Caco-2 (cell line): Measurements from ENCODE around the gene RPL39L. TPM values are rescaled to one million over a fixed set of nuclear protein-coding genes. Genes with fewer than 3 reads are reported as not detected.

Experiments used
- BruUV-seq: library from RNA; stranded (reverse); fragments of 400-500 nt; replicated peaks from 2 replicates; lab custom pipeline; 2021; lab: Mats Ljungman, UMichigan
- CTCF ChIA-PET: fragments of 300-600 bp; sonication (Branson Sonifier 250); formaldehyde crosslinking; loops from one replicate; lab custom pipeline; 2022; ENCODE audit warnings: antibody characterized with exemption; lab: Charles Lee
- POLR2A ChIA-PET: fragments of 300-600 bp; sonication (Branson Sonifier 250); formaldehyde crosslinking; loops from one replicate; lab custom pipeline; 2022; ENCODE audit warnings: antibody characterized with exemption; lab: Charles Lee
- DNase-seq, 2 experiments: peaks; one replicate each; pipeline versions ENCODE4 v3.0.0 to v3.0.0-alpha.2; 2020 to 2022
- H3K27me3 ChIP-seq: replicated peaks from 2 replicates; pipeline ENCODE4 v1.6.0; 2011; ENCODE audit warnings: low read length; ENCODE audit not compliant: control insufficient read depth, insufficient read depth
- H3K36me3 ChIP-seq: 2 replicates; pipeline ENCODE4 v1.5.1; 2011; ENCODE audit warnings: low read length; ENCODE audit not compliant: control insufficient read depth, insufficient read depth
- H3K4me1 ChIP-seq: fragments of 250-450 bp; sonication (Bioruptor Pico); 2 replicates; pipeline ENCODE4 v1.5.1; 2020; ENCODE audit warnings: mild to moderate bottlenecking
- H3K4me3 ChIP-seq: 2 replicates; pipeline ENCODE4 v1.5.1; 2011; ENCODE audit warnings: low read depth, mild to moderate bottlenecking, control low read depth, low read length
- H3K9me3 ChIP-seq: fragments of 250-450 bp; sonication (Bioruptor Pico); 2 replicates; pipeline ENCODE4 v1.5.1; 2020; ENCODE audit warnings: mild to moderate bottlenecking, moderate library complexity
- H3K27ac Mint-ChIP-seq: one replicate; pipeline ENCODE4 v1.8.0; 2022; ENCODE audit warnings: mixed read lengths; ENCODE audit not compliant: unreplicated experiment
- H3K27me3 Mint-ChIP-seq: one replicate; pipeline ENCODE4 v1.8.0; 2022; ENCODE audit warnings: mixed read lengths; ENCODE audit not compliant: insufficient read depth, unreplicated experiment
- H3K36me3 Mint-ChIP-seq: one replicate; pipeline ENCODE4 v1.8.0; 2022; ENCODE audit warnings: mild to moderate bottlenecking, mixed read lengths; ENCODE audit not compliant: insufficient read depth, unreplicated experiment
- H3K4me1 Mint-ChIP-seq: one replicate; pipeline ENCODE4 v1.8.0; 2022; ENCODE audit warnings: low read depth, mixed read lengths; ENCODE audit not compliant: unreplicated experiment
- H3K4me3 Mint-ChIP-seq: one replicate; pipeline ENCODE4 v1.8.0; 2022; ENCODE audit warnings: mild to moderate bottlenecking, moderate library complexity, mixed read lengths; ENCODE audit not compliant: unreplicated experiment
- H3K9me3 Mint-ChIP-seq: one replicate; pipeline ENCODE4 v1.8.0; 2022; ENCODE audit warnings: mixed read lengths; ENCODE audit not compliant: unreplicated experiment
- CTCF ChIP-seq, 2 experiments: fragments of 200-600 bp in 1 of 2; IDR thresholded peaks; 1 replicate in 1 of 2; 2 replicates in 1 of 2; pipeline versions ENCODE4 v1.5.1 to v1.8.0; 2011 to 2022; ENCODE audit warnings: antibody characterized with exemption in 1 of 2, control low read depth in 1 of 2, inconsistent platforms in 1 of 2, low read depth in 1 of 2, low read length in 1 of 2, mild to moderate bottlenecking in 1 of 2, moderate library complexity in 1 of 2; ENCODE audit not compliant: insufficient read depth in 1 of 2, severe bottlenecking in 1 of 2, unreplicated experiment in 1 of 2
- intact Hi-C: fragments of 100-400 bp; cut with micrococcal nuclease; formaldehyde crosslinking; loops from one replicate; pipeline ENCODE4 v1.10.0; 2022; ENCODE audit not compliant: unreplicated experiment
- total RNA-seq: library from RNA; stranded (reverse); gene quantifications from 2 replicates; pipeline ENCODE4 v1.2.3, GENCODE V29; 2022

Gene RPL39L
- total RNA-seq, 1 experiment from 2014 or later: 1.8 TPM

- POLR2A ChIA-PET: no interaction called here
- intact Hi-C loops: loop anchor here (10.0 kb wide), 1 partner anchor 185 kb away; no protein-coding TSS in a partner anchor
- TF ChIP-seq CTCF (IDR thresholded peaks at IDR 0.05; ENCODE audit: insufficient read depth in 1 of 2, low read depth in 1 of 2, low read length in 1 of 2, severe bottlenecking in 1 of 2, unreplicated experiment in 1 of 2): no peak
- BruUV-seq: no TSS peak
- Histone ChIP-seq H3K4me3 (no peak overlapping the region), H3K4me1 (peaks cover 13% of the 10 kb centered on the region), H3K9me3 (no peaks in the 10 kb centered on the region), H3K36me3 (no peaks in the 10 kb centered on the region), H3K27me3 (no peaks in the 10 kb centered on the region)
- Mint-ChIP-seq H3K27me3 (no peaks in the 10 kb centered on the region), H3K27ac (no peak overlapping the region), H3K36me3 (no peaks in the 10 kb centered on the region), H3K4me3 (no peak overlapping the region), H3K4me1 (peaks cover 13% of the 10 kb centered on the region), H3K9me3 (no peaks in the 10 kb centered on the region)
- CTCF ChIA-PET: no interaction called here
- no peak for DNase-seq
Measured at GRCh38 chr3:187169231-187169960, 30.1 kb upstream of the RPL39L start.

GRCh38 chr3:187167777-187168176, 28.5 kb upstream of the RPL39L start:
- Histone ChIP-seq H3K4me3 (no peak overlapping the region), H3K9me3 (no peaks in the 10 kb centered on the region), H3K4me1 (no peaks in the 10 kb centered on the region), H3K27me3 (no peaks in the 10 kb centered on the region), H3K36me3 (no peaks in the 10 kb centered on the region)
- Mint-ChIP-seq H3K27me3 (no peaks in the 10 kb centered on the region), H3K4me1 (peaks cover 2% of the 10 kb centered on the region), H3K36me3 (no peaks in the 10 kb centered on the region), H3K9me3 (no peaks in the 10 kb centered on the region), H3K27ac (no peak overlapping the region), H3K4me3 (no peak overlapping the region)
- CTCF ChIA-PET: interaction anchor here (0.9 kb wide), 1 partner anchor 319 kb away, joined by 4 read pairs; no protein-coding TSS in a partner anchor
- POLR2A ChIA-PET: no interaction called here
- intact Hi-C loops: loop anchor here (10.0 kb wide), 1 partner anchor 183 kb away; no protein-coding TSS in a partner anchor
- TF ChIP-seq CTCF (IDR thresholded peaks at IDR 0.05; ENCODE audit: insufficient read depth in 1 of 2, low read depth in 1 of 2, low read length in 1 of 2, severe bottlenecking in 1 of 2, unreplicated experiment in 1 of 2): no peak
- no TSS peak for BruUV-seq
- no peak for DNase-seq

GRCh38 chr3:187166750-187167149, 27.5 kb upstream of the RPL39L start:
- Histone ChIP-seq H3K4me3 (no peak overlapping the region), H3K36me3 (no peaks in the 10 kb centered on the region), H3K4me1 (no peaks in the 10 kb centered on the region), H3K9me3 (no peaks in the 10 kb centered on the region), H3K27me3 (no peaks in the 10 kb centered on the region)
- H3K27ac Mint-ChIP-seq: no peak overlapping the region
- ChIA-PET CTCF (interaction anchor here (0.7 to 0.8 kb wide), 2 partner anchors 27 to 318 kb away, joined by 3 read pairs; partner anchors contain the start of gene RPL39L), POLR2A (no interaction called here)
- peaks cover 4% of the 10 kb centered on the region for H3K9me3 Mint-ChIP-seq
- DNase-seq: no peak
- H3K4me3 Mint-ChIP-seq: no peak overlapping the region
- no TSS peak for BruUV-seq
- TF ChIP-seq CTCF (IDR thresholded peaks at IDR 0.05; ENCODE audit: insufficient read depth in 1 of 2, low read depth in 1 of 2, low read length in 1 of 2, severe bottlenecking in 1 of 2, unreplicated experiment in 1 of 2): no peak
- peaks cover under 1% of the 10 kb centered on the region for H3K27me3 Mint-ChIP-seq
- H3K36me3 Mint-ChIP-seq: no peaks in the 10 kb centered on the region
- intact Hi-C loops: loop anchor here (10.0 kb wide), 1 partner anchor 182 kb away; no protein-coding TSS in a partner anchor
- no peaks in the 10 kb centered on the region for H3K4me1 Mint-ChIP-seq
